ENCODE measurements around the gene TIMM13. TPM values are rescaled to one million over a fixed set of nuclear protein-coding genes. Genes with fewer than 3 reads are reported as not detected.
"Not testable (repeated sequence)": the region's sequence is repeated elsewhere in the genome, so short reads cannot be mapped to it uniquely, and the experiment has no call there.

TIMM13 gene
- total RNA-seq, 2 experiments from 2014 or later = 113 to 121 TPM

- ChIA-PET CTCF (interaction anchor here (0.9 kb wide), 1 partner anchor 14 kb away, joined by 3 read pairs; no protein-coding TSS in a partner anchor), POLR2A (interaction anchor here (1.1 kb wide), 1 partner anchor 10 kb away, joined by 3 read pairs; no protein-coding TSS in a partner anchor)
- intact Hi-C loops (cut with micrococcal nuclease) = no loop called here
- no peak overlapping the region for H3K4me3 Mint-ChIP-seq
- peaks cover 5% of the 10 kb centered on the region for H3K4me1 Mint-ChIP-seq (ENCODE audit: low read depth)
- DNase-seq = no peak
- ATAC-seq = no peak
- no peaks in the 10 kb centered on the region for H3K36me3 Mint-ChIP-seq (ENCODE audit: low read depth)
- H3K9me3 Mint-ChIP-seq = no peaks in the 10 kb centered on the region
- no peak overlapping the region for H3K27ac Mint-ChIP-seq
- no peak for TF ChIP-seq CTCF (IDR thresholded peaks at IDR 0.05)
- no peaks in the 10 kb centered on the region for H3K27me3 Mint-ChIP-seq
These were observed 27.8 kb downstream of the TIMM13 start for GRCh38 chr19:2399582-2399981.

DNA sequence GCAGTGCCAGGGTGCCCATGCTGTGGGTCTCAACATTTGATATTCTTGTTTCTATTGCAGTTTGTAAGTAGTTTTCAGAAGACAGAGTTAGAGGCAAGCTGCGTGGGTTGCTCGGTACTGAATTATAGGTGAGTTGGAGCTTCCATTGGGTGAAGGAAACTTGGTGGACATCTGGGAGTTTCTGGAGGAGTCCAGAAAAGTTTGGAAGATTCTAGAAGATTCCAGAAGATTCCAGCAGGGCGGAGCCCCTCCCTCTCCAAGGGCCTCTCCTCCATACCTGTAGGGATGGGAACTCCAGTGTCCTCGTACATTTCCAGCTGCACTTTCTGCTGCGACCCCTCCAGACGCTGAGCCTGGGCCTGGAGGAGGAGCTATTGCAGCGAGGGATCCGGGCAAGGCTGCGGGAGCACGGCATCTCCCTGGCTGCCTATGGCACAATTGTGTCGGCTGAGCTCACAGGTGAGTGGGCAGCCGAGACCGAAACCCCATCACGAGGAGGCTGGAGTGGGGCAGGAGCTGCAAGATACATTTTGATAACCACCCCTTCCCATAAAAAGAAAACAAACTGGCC is 28.6 kb downstream of the TIMM13 start:
- Mint-ChIP-seq H3K27me3 (no peaks in the 10 kb centered on the region), H3K27ac (no peak overlapping the region), H3K9me3 (no peaks in the 10 kb centered on the region), H3K4me1 (ENCODE audit: low read depth) (peaks cover 9% of the 10 kb centered on the region), H3K4me3 (no peak overlapping the region), H3K36me3 (ENCODE audit: low read depth) (no peaks in the 10 kb centered on the region)
- ATAC-seq = no peak
- POLR2A ChIA-PET = no interaction called here
- intact Hi-C loops (cut with micrococcal nuclease) = no loop called here
- CTCF ChIA-PET = interaction anchor here (0.7 to 0.9 kb wide), 2 partner anchors 15 to 215 kb away, joined by 3 read pairs; no protein-coding TSS in a partner anchor
- no peak for TF ChIP-seq CTCF (IDR thresholded peaks at IDR 0.05)
- DNase-seq = no peak

- H3K9me3 Mint-ChIP-seq; ATAC-seq; H3K4me3 Mint-ChIP-seq; H3K36me3 Mint-ChIP-seq (ENCODE audit: low read depth); CTCF ChIA-PET; DNase-seq; H3K27ac Mint-ChIP-seq; H3K27me3 Mint-ChIP-seq; intact Hi-C loops (cut with micrococcal nuclease); POLR2A ChIA-PET: not testable (repeated sequence)
- H3K4me1 Mint-ChIP-seq (ENCODE audit: low read depth) = peaks cover 17% of the 10 kb centered on the region
These were observed 30.2 kb downstream of the TIMM13 start for GRCh38 chr19:2397173-2397572.

DNA sequence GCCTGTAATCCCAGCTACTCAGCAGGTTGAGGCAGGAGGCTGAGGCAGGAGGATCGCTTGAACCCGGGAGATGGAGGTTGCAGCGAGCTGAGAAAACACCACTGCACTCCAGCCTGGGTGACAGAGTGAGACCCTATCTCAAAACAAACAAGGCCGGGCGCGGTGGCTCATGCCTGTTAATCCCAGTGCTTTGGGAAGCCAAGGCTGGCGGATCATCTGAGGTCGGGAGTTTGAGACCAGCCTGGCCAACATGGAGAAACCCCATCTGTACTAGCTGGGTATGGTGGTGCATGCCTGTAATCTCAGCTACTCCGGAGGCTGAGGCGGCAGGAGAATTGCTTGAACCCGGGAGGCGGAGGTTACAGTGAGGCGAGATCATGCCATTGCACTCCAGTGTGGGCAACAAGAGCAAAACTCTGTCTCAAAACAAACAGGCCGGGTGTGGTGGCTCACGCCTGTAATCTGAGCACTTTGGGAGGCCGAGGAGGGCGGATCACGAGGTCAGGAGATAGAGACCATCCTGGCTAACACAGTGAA is 32.0 kb downstream of the TIMM13 start:
- H3K9me3 Mint-ChIP-seq; H3K36me3 Mint-ChIP-seq (ENCODE audit: low read depth); intact Hi-C loops (cut with micrococcal nuclease); ATAC-seq; DNase-seq; H3K4me3 Mint-ChIP-seq; H3K27ac Mint-ChIP-seq; H3K27me3 Mint-ChIP-seq: not testable (repeated sequence)
- CTCF ChIA-PET = interaction anchor here (1.5 kb wide), 1 partner anchor 134 kb away, joined by 5 read pairs; no protein-coding TSS in a partner anchor
- POLR2A ChIA-PET = interaction anchor here (0.7 to 2.0 kb wide), 3 partner anchors 15 to 155 kb away, joined by 3 to 4 read pairs (median 3); partner anchors contain the start of gene TIMM13
- peaks cover 19% of the 10 kb centered on the region for H3K4me1 Mint-ChIP-seq (ENCODE audit: low read depth)

DNA sequence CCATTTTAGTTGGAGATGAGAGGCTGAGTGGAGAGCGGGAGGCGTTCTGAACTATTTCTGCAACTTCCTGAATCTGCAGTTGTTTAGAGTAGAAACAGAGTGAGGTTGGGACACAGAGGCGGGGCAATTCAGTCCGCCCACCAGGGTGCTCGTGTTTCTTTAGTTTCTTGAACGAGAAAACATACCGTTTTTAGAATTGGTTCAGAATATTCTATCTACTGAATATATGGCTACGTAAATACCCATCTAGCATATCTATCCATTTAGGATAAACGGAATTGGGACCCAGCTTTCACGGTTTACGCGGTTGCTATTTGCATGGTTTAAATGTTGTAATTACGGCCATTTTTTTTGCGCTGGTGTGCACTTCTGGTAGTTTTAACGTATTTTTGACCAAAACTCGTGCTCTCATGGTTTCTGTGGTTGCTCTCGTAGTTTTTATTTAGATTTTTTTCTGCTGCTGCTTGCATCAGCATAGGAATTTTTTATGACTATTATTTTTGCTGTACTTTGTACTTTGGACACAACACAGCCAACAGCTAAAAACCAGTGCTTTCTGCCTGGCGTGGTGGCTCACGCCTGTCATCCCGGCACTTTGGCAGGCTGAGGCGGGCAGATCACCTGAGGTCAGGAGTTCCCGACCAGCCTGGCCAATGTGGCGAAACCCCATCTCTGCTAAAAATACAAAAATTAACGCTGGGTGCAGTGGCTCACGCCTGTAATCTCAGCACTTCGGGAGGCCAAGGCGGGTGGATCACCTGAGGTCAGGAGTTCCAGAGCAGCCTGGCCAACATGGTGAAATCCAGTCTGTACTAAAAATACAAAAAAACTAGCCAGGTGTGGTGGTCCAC is 32.7 kb downstream of the TIMM13 start:
- ATAC-seq = peak; percentile 75
- H3K27ac Mint-ChIP-seq = peak overlapping the region; percentile 68
- H3K27me3 Mint-ChIP-seq = no peaks in the 10 kb centered on the region
- DNase-seq = peak; percentile 54
- peak overlapping the region; percentile 60 for H3K4me3 Mint-ChIP-seq
- intact Hi-C loops (cut with micrococcal nuclease) = loop anchor here (5.0 kb wide), 1 partner anchor 117 kb away; no protein-coding TSS in a partner anchor
- POLR2A ChIA-PET = interaction anchor here (0.8 to 2.0 kb wide), 5 partner anchors 16 to 157 kb away, joined by 3 to 5 read pairs (median 5); partner anchors contain the start of gene TIMM13
- H3K9me3 Mint-ChIP-seq = peaks cover 2% of the 10 kb centered on the region
- CTCF ChIA-PET = interaction anchor here (1.0 to 3.3 kb wide), 6 partner anchors 10 to 242 kb away, joined by 4 to 29 read pairs (median 5); no protein-coding TSS in a partner anchor
- H3K4me1 Mint-ChIP-seq (ENCODE audit: low read depth) = peaks cover 19% of the 10 kb centered on the region
- no peak for TF ChIP-seq CTCF (IDR thresholded peaks at IDR 0.05)
- no peaks in the 10 kb centered on the region for H3K36me3 Mint-ChIP-seq (ENCODE audit: low read depth)

All from activated CD8-positive, alpha-beta T cell treated with anti-CD3 and anti-CD28 coated beads for 36 hours (primary cell).